ENCODE results near the gene FAM171A2.

DNA sequence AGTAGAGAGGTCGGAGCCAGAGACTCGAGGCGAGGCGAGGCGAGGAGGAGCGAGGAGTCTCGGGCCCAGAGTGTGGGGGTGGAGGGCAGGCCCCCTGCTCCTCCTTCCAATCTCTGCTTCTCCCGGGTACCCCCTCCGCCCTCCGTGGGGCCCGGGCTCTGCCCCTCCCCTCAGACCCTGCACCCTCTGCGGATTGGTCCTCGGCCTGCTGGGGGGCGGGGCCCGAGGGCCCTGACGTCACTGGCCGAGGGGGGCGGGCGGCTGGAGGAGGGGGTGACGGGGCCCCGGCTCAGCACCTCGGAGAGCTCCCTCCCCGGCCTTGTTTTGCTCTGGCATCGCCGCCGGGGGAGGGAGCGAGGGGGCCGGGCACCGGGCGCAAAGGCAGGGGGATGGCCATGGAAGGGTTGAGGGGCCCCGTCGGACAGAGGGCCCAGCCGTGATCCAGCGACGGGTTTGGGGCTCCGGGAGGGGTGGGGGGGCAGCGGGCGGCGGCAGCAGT is 55.3 kb downstream of the FAM171A2 start, which contains the start of gene RUNDC3A:
- TF ChIP-seq POLR2A (IDR thresholded peaks at IDR 0.05): no peak
- TF ChIP-seq, protein P1, sequence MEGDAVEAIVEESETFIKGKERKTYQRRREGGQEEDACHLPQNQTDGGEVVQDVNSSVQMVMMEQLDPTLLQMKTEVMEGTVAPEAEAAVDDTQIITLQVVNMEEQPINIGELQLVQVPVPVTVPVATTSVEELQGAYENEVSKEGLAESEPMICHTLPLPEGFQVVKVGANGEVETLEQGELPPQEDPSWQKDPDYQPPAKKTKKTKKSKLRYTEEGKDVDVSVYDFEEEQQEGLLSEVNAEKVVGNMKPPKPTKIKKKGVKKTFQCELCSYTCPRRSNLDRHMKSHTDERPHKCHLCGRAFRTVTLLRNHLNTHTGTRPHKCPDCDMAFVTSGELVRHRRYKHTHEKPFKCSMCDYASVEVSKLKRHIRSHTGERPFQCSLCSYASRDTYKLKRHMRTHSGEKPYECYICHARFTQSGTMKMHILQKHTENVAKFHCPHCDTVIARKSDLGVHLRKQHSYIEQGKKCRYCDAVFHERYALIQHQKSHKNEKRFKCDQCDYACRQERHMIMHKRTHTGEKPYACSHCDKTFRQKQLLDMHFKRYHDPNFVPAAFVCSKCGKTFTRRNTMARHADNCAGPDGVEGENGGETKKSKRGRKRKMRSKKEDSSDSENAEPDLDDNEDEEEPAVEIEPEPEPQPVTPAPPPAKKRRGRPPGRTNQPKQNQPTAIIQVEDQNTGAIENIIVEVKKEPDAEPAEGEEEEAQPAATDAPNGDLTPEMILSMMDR (IDR thresholded peaks at IDR 0.05): no peak
